ENCODE measurements around the gene SYT11.
"Not testable (repeated sequence)": the region's sequence is repeated elsewhere in the genome, so short reads cannot be mapped to it uniquely, and the experiment has no call there.

Gene SYT11

GRCh38 chr1:155859234-155859829 lies at the start of gene SYT11:
TSS of gene SYT11 (plus strand) at chr1:155859567. CDS start at chr1:155859762, 195 bp downstream.
- peak; percentile 76 for DNase-seq

GRCh38 chr1:155812878-155813277 lies 46.5 kb upstream of the SYT11 start:
- no peak for DNase-seq

- DNase-seq: no peak
Observed at GRCh38 chr1:155813672-155814071, 45.7 kb upstream of the SYT11 start.

- DNase-seq: no peak
Observed at GRCh38 chr1:155816351-155816750, 43.0 kb upstream of the SYT11 start.

- DNase-seq: no peak
Observed at GRCh38 chr1:155827450-155827849, 31.9 kb upstream of the SYT11 start.

- DNase-seq: no peak
Observed at GRCh38 chr1:155831279-155831976, 27.9 kb upstream of the SYT11 start.

- no peak for DNase-seq
Observed at GRCh38 chr1:155833665-155834295, 25.6 kb upstream of the SYT11 start.

GRCh38 chr1:155834296-155834926 lies 25.0 kb upstream of the SYT11 start:
- DNase-seq: no peak

- DNase-seq: not testable (repeated sequence)
Observed at GRCh38 chr1:155834927-155835399, 24.4 kb upstream of the SYT11 start.

- DNase-seq: no peak
Observed at GRCh38 chr1:155835548-155835947, 23.8 kb upstream of the SYT11 start.

GRCh38 chr1:155840386-155840785 lies 19.0 kb upstream of the SYT11 start:
- no peak for DNase-seq

GRCh38 chr1:155844860-155845421 lies 14.4 kb upstream of the SYT11 start:
- no peak for DNase-seq

GRCh38 chr1:155847823-155848529 lies 11.4 kb upstream of the SYT11 start:
- no peak for DNase-seq

- no peak for DNase-seq
Observed at GRCh38 chr1:155850345-155850744, 9.0 kb upstream of the SYT11 start.

- no peak for DNase-seq
Observed at GRCh38 chr1:155856257-155856974, 3.0 kb upstream of the SYT11 start.

GRCh38 chr1:155856975-155857930 lies 2.1 kb upstream of the SYT11 start, which contains the start of gene GON4L:
TSS of gene GON4L (minus strand) at chr1:155857214. CDS start at chr1:155853780, 3,434 bp downstream.
- peak; percentile 71 for DNase-seq

GRCh38 chr1:155858800-155859233 lies 550 bp upstream of the SYT11 start:
- no peak for DNase-seq

- DNase-seq: peak; percentile 29
Observed at GRCh38 chr1:155859881-155860871, 809 bp downstream of the SYT11 start.

GRCh38 chr1:155860970-155861510 lies 1.7 kb downstream of the SYT11 start:
- no peak for DNase-seq

All from NCI-H524 treated with DMSO at 0.1 percent for 48 hours (cell line).